Brain microvascular endothelial cell (primary cell): ENCODE results near the gene MAGI1.

ENCODE experiments used
- DNase-seq: peaks from one replicate; pipeline ENCODE4 v3.0.0-alpha.2; 2020
- H3K27ac ChIP-seq: fragments of 250-450 bp; sonication (Bioruptor Pico); 2 replicates; pipeline ENCODE4 v1.5.1; 2020; ENCODE audit warnings: mild to moderate bottlenecking, moderate library complexity
- H3K27me3 ChIP-seq: fragments of 250-450 bp; sonication (Bioruptor Pico); replicated peaks from 2 replicates; pipeline ENCODE4 v1.5.1; 2020; ENCODE audit warnings: mild to moderate bottlenecking
- H3K36me3 ChIP-seq: fragments of 250-450 bp; sonication (Bioruptor Pico); replicated peaks from 2 replicates; pipeline ENCODE4 v1.5.1; 2020; ENCODE audit warnings: mild to moderate bottlenecking
- H3K4me3 ChIP-seq: 2 replicates; pipeline ENCODE4 v1.5.1; 2011; ENCODE audit warnings: low read depth, mild to moderate bottlenecking, control low read depth, low read length, moderate library complexity
- CTCF ChIP-seq: IDR thresholded peaks from 2 replicates; pipeline ENCODE4 v1.5.1; 2011; ENCODE audit warnings: low read depth, mild to moderate bottlenecking, moderate library complexity, low read length, control low read depth, inconsistent platforms; ENCODE audit errors: missing control alignments
- in situ Hi-C: cut with HindIII; loops from 2 replicates; pipeline ENCODE4 v1.10.0; 2017; ENCODE audit warnings: low sequenced_read_pairs, low pct_ligation_motif_present

The MAGI1 gene

DNA sequence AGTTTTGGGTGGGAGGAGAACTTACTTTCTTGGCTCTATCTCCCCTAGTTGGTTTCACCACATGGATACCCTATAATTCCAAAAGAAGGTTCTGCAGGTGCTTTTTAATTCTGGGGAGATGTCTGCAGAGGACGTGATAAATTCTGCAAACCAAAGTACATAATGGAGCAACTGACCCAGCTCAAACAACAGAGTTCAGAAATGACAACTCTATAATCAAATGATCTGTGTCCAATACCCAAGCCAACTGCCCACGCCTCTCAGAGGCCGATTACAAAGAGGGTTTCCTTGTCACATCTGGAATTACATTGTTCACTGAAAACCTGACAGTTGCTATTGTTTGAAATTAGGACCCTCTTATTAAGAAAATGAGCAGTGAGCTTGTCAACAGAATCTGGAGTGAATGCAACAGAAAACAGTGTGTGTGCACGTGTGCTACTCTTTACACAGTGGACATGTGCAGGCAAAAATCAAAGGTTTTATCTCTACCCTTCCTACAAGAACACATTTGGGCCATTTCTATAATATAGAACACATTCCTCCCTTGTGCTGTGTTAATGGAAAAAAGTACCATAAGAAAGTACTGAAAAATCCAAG is 593.0 kb downstream of the MAGI1 start:
- no peaks in the 10 kb centered on the region for H3K27me3 ChIP-seq
- no peak for DNase-seq
- in situ Hi-C loops, result no loop called here
- TF ChIP-seq CTCF, result no peak
- H3K36me3 ChIP-seq, result no peaks in the 10 kb centered on the region
- H3K27ac ChIP-seq, result no peak overlapping the region
- no peak overlapping the region for H3K4me3 ChIP-seq

DNA sequence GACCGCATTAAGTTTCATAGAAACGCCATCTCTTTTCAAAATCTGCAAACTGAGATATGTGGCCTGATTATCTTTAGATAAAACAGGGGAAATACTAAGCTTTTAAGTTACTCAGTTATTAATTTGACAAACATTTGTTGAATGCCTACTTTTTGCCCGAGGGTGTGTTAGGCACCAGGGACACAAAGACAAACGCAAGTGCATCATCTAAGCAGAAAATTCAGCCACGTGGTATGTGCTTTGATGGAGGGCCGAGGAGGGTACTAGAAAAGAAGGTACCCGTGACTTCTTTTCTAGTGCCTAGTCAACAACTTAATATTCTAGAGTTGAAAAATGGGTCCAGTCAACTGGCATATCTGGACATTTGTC is 594.3 kb downstream of the MAGI1 start:
- no peak for DNase-seq
- Histone ChIP-seq H3K36me3 (no peaks in the 10 kb centered on the region), H3K4me3 (no peak overlapping the region), H3K27me3 (no peaks in the 10 kb centered on the region), H3K27ac (no peak overlapping the region)
- in situ Hi-C loops, result no loop called here
- TF ChIP-seq CTCF, result no peak

DNA sequence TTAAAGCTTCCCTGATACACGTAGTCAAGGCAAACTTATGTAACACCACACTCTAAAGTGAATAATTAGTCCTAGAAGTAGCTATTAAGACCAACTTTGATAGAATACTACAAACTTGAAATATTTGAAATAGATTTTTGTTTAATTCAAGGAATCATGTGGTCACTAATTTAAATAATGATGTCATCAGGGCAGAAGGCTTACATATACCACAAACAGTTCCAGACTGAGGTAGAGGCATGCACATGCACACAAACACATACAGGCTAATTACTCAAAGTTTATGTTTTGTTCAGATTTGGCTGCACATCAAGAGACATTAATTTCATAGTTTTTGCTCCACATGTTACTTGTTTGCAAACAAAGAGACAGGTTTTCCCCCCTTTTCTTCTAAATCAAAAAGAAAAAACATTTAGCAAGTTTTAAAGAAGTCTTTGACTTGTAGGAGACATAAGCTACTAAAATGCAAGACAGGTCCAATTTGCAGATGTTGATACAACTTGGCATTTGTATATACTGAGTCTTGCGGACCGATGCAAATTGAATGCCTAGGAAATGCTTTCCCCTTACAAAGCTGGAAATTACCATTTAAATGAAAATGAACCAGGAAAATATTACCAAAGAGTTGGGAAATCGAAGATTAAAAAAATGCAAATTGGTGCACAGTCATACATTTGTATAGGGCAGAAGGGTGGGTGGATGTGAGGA is 594.8 kb downstream of the MAGI1 start:
- H3K27me3 ChIP-seq, result no peaks in the 10 kb centered on the region
- no peak overlapping the region for H3K27ac ChIP-seq
- no peak overlapping the region for H3K4me3 ChIP-seq
- DNase-seq, result no peak
- TF ChIP-seq CTCF, result no peak
- H3K36me3 ChIP-seq, result no peaks in the 10 kb centered on the region
- in situ Hi-C loops, result no loop called here

DNA sequence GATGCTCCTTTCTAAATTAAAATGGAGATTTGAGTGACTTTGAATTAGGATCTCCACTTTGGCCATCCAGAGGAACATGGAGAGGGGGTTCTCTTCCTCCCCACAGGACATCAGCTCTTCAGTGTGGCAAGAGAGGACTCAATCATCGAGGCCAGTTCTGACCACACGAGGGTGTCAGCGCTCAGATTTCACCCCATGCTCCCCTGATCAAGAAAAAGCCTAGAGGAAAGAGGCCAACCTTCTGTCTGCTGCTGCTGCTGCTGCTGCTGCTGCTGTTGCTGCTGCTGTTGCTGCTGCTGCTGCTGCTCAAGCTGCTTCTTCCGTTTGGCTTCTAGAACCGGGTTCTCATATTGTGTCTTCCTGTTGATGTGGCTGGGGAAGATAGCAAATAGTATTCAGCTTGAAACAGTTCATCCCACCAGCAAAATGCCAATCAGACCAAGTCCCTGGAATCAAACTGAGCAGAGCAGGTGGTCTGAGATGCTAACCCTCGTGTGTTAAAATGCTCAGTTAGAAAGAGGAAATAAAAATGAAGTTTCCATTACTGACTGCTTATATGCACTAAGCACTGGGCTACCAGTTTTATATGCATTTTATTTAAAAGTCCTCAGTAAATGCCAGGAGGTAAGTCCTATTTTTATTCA is 599.0 kb downstream of the MAGI1 start:
- Histone ChIP-seq H3K27ac (no peak overlapping the region), H3K27me3 (no peaks in the 10 kb centered on the region), H3K4me3 (no peak overlapping the region), H3K36me3 (no peaks in the 10 kb centered on the region)
- in situ Hi-C loops, result no loop called here
- DNase-seq, result peak; percentile 47
- peak; percentile 81 for TF ChIP-seq CTCF

DNA sequence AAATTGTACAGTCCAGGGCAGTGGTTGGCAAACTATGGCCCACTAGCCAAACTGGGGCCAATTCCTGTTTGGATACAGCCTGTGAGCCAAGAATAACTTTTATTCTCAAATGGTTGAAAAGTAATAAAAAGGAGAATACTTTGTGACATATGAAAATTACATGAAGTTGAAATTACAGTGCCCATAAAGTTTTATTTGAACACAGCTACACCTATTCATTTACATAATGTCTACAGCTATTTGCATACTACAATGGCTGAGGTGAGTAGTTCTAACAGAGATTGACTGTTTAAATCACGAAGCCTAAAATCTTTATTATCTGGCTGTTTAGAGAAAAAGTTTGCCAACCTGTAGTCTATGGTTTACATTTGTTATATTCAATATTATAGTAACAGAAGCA is 600.1 kb downstream of the MAGI1 start:
- no peak for TF ChIP-seq CTCF
- DNase-seq, result no peak
- Histone ChIP-seq H3K36me3 (no peaks in the 10 kb centered on the region), H3K4me3 (no peak overlapping the region), H3K27ac (no peak overlapping the region), H3K27me3 (no peaks in the 10 kb centered on the region)
- in situ Hi-C loops, result no loop called here
